Activated CD8-positive, alpha-beta memory T cell treated with anti-CD3 and anti-CD28 coated beads, Interleukin-2, amount 10 ng/mL, durations not matched to agents 7 days and 5 days (primary cell): ENCODE data around the gene FAM168A. TPM values are rescaled to one million over a fixed set of nuclear protein-coding genes. Genes with fewer than 3 reads are reported as not detected.

Experiments used
- ATAC-seq: fragments of 150-1000 bp; cut with Tn5 transposase; one replicate; pipeline ENCODE4 v1.10.0; 2021; ENCODE audit warnings: moderate library complexity
- CTCF ChIA-PET: fragments of 350-600 bp; sonication (Branson Sonifier 250); formaldehyde crosslinking; loops from one replicate; lab custom pipeline; 2021; ENCODE audit warnings: antibody characterized with exemption; lab: Charles Lee
- DNase-seq: peaks from one replicate; pipeline ENCODE4 v3.0.0-alpha.2; 2020
- H3K27ac Mint-ChIP-seq: one replicate; pipeline ENCODE4 v1.8.0; 2021; ENCODE audit warnings: mild to moderate bottlenecking, mixed read lengths
- H3K27me3 Mint-ChIP-seq: one replicate; pipeline ENCODE4 v1.8.0; 2021; ENCODE audit warnings: mixed read lengths
- H3K36me3 Mint-ChIP-seq: one replicate; pipeline ENCODE4 v1.8.0; 2021; ENCODE audit warnings: mild to moderate bottlenecking, mixed read lengths
- H3K4me1 Mint-ChIP-seq: one replicate; pipeline ENCODE4 v1.8.0; 2021; ENCODE audit warnings: mixed read lengths
- H3K4me3 Mint-ChIP-seq: one replicate; pipeline ENCODE4 v1.8.0; 2021; ENCODE audit warnings: mild to moderate bottlenecking, moderate library complexity, mixed read lengths
- H3K9me3 Mint-ChIP-seq: one replicate; pipeline ENCODE4 v1.8.0; 2022; ENCODE audit warnings: low read depth, mixed read lengths
- total RNA-seq, 2 experiments: library from RNA; stranded (reverse); gene quantifications; one replicate each; pipeline ENCODE4 v1.2.3, GENCODE V29; 2021

FAM168A gene
- total RNA-seq, 2 experiments from 2014 or later: 19.3 to 20.5 TPM

DNA sequence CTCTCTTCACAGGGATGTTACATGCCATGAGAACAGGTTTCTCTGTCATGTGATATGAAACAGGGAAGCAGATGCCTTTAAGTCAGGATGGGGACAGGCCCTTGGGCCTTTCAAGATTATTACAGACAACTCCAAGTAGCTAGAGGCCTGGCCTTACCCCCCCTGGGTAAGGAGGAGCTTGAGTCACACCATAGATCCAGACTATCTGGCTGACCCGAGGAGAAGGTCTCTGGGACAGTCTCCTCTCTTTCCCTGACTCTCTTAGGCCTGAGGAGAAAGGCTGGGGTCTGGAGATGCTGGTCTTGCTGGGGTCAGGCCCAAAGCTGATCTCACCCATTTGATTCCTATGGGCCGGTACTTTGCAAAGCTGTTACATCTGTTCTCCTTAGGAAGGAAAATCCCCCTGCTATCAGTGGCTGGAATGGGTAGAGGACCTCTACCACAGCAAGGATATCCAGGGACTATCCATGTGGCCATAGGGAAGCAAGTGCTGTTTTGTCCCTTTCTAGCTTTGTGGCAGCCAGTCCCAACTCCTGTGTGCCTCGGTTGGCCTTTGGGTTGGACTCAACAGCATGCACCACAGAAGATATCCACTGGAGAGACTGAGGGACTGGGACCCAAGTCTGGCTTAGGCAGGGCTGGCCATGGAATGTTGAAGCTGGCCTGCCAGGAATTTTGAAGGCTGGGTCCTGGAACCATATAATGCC lies 196.5 kb downstream of the FAM168A start:
- no peak overlapping the region for H3K4me3 Mint-ChIP-seq
- peaks cover 3% of the 10 kb centered on the region for H3K4me1 Mint-ChIP-seq
- DNase-seq (no peak), ATAC-seq (no peak)
- H3K9me3 Mint-ChIP-seq: no peaks in the 10 kb centered on the region
- no peaks in the 10 kb centered on the region for H3K36me3 Mint-ChIP-seq
- H3K27ac Mint-ChIP-seq: no peak overlapping the region
- CTCF ChIA-PET: interaction anchor here (0.9 to 7.9 kb wide), 6 partner anchors 8 to 261 kb away, joined by 3 to 66 read pairs (median 3); no protein-coding TSS in a partner anchor
- H3K27me3 Mint-ChIP-seq: no peaks in the 10 kb centered on the region

DNA sequence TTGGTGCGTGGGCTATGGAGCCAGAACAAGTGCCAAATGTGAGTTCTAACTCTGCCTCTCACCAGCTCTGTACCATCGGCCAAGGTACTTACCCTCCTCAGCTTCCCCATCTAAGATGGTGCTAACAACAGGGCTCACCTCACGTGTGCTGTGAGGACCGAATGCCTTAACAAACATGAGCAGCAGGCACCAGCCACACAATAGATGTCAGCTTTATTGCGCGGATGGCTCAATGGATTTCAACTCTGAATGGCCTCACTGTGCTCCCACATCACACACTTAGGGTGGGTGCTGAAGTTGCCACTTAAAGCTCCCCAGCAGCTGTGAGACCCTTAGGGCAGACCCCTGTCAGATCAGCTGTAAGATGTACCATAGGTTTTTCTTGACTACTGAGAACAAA lies 197.6 kb downstream of the FAM168A start:
- H3K27ac Mint-ChIP-seq: no peak overlapping the region
- no peak overlapping the region for H3K4me3 Mint-ChIP-seq
- H3K27me3 Mint-ChIP-seq: no peaks in the 10 kb centered on the region
- ATAC-seq (no peak), DNase-seq (no peak)
- CTCF ChIA-PET: interaction anchor here (1.5 to 7.9 kb wide), 4 partner anchors 15 to 226 kb away, joined by 3 to 66 read pairs (median 6); no protein-coding TSS in a partner anchor
- peaks cover 3% of the 10 kb centered on the region for H3K4me1 Mint-ChIP-seq
- H3K36me3 Mint-ChIP-seq: no peaks in the 10 kb centered on the region
- H3K9me3 Mint-ChIP-seq: no peaks in the 10 kb centered on the region

DNA sequence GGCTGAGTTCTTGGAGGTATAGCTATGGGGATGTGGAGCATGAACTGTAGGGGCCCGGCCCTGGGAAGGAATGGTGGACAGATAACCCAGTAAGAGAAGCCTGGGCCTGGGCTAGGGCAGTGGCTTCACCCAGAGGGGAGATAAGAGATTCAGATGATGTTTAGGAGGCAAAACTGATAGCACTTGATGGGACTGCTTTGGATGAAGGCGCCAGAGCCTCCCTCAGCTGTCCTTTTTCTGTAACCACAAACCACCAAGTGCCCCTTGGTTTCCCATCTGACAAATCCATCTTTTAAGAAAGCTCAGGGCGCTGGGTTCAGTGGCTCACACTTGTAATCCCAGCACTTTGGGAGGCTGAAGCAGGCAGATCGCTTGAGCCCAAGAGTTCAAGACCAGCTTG lies 198.3 kb downstream of the FAM168A start:
- CTCF ChIA-PET: interaction anchor here (1.0 to 7.9 kb wide), 5 partner anchors 14 to 261 kb away, joined by 3 to 66 read pairs (median 5); no protein-coding TSS in a partner anchor
- Mint-ChIP-seq H3K27me3 (no peaks in the 10 kb centered on the region), H3K9me3 (no peaks in the 10 kb centered on the region), H3K4me1 (peaks cover 3% of the 10 kb centered on the region), H3K36me3 (peaks cover 2% of the 10 kb centered on the region), H3K4me3 (no peak overlapping the region), H3K27ac (peak overlapping the region; percentile 35)
- ATAC-seq: no peak
- no peak for DNase-seq

DNA sequence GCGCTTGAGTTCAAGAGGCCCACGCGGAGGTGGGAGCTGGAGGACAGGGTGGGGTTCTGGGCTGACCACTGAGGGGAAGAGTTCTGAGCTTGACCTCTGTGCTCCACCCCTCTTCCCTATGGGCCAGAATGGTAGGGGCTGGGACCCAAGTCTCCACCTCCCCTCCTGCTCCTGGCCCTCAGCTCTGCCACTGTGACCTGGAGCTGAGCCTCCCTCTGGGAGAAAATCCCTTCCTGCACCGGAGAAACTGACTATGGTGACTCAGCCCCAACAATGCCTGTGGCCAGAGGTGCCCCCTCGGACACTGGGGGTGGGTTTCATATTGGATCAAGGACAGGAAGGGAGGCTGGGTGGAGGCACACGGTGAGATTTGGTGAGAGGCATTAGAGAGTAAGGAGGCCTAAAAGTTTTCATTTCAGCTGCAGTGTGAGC lies 198.7 kb downstream of the FAM168A start:
- Mint-ChIP-seq H3K27me3 (no peaks in the 10 kb centered on the region), H3K9me3 (no peaks in the 10 kb centered on the region), H3K4me3 (no peak overlapping the region), H3K36me3 (peaks cover 2% of the 10 kb centered on the region), H3K27ac (peak overlapping the region; percentile 35), H3K4me1 (peaks cover 3% of the 10 kb centered on the region)
- ATAC-seq (no peak), DNase-seq (no peak)
- CTCF ChIA-PET: interaction anchor here (1.0 to 7.9 kb wide), 5 partner anchors 16 to 261 kb away, joined by 3 to 66 read pairs (median 5); no protein-coding TSS in a partner anchor

DNA sequence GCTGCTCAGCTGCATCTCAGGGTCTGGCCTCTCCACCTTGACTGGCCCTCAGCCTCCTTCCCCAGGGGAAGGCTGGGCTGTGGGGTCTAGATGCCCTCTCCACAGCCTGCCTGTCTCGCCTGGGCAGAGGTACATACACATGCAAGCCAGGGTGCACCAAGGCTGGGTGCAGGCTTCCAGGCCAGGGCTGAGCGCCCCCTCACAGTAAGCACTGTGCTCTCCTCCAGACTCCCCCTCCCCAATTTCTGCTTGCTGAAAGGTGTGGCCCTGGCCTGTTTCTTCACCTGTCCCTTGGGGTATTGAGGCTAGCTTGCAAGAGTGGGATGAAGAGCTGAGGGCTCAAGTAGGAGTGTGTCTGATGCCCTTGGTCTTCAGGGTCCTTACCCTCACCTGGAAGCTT lies 199.2 kb downstream of the FAM168A start:
- no peak overlapping the region for H3K4me3 Mint-ChIP-seq
- DNase-seq (no peak), ATAC-seq (no peak)
- H3K27me3 Mint-ChIP-seq: no peaks in the 10 kb centered on the region
- peaks cover 3% of the 10 kb centered on the region for H3K4me1 Mint-ChIP-seq
- no peaks in the 10 kb centered on the region for H3K9me3 Mint-ChIP-seq
- peaks cover 2% of the 10 kb centered on the region for H3K36me3 Mint-ChIP-seq
- H3K27ac Mint-ChIP-seq: no peak overlapping the region
- CTCF ChIA-PET: interaction anchor here (1.0 to 7.9 kb wide), 5 partner anchors 16 to 262 kb away, joined by 3 to 66 read pairs (median 5); no protein-coding TSS in a partner anchor

DNA sequence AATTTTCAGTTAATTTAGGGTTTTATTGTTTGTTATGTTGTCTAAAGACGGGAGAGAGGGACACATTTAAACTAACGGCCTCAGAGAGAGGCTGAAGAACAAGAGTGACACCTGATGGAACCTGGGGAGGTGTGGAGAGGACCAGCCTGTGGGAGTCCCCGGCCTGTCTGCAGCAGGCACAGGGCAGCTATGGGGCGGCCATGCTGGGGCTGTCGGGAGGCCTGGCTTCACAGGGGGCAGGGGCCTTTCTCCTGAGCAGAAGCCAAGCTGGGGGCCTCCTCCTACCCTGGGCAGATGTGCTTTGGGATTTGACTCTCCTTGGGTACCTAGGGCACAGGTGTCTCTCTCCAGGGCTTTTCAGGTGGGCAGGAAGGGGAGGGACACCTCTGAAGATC lies 199.8 kb downstream of the FAM168A start:
- H3K4me3 Mint-ChIP-seq: no peak overlapping the region
- H3K4me1 Mint-ChIP-seq: peaks cover 3% of the 10 kb centered on the region
- no peaks in the 10 kb centered on the region for H3K9me3 Mint-ChIP-seq
- CTCF ChIA-PET: interaction anchor here (1.1 to 7.9 kb wide), 2 partner anchors 47 to 50 kb away, joined by 3 to 66 read pairs; no protein-coding TSS in a partner anchor
- no peaks in the 10 kb centered on the region for H3K27me3 Mint-ChIP-seq
- ATAC-seq: no peak
- no peak for DNase-seq
- H3K27ac Mint-ChIP-seq: no peak overlapping the region
- H3K36me3 Mint-ChIP-seq: peaks cover 5% of the 10 kb centered on the region

DNA sequence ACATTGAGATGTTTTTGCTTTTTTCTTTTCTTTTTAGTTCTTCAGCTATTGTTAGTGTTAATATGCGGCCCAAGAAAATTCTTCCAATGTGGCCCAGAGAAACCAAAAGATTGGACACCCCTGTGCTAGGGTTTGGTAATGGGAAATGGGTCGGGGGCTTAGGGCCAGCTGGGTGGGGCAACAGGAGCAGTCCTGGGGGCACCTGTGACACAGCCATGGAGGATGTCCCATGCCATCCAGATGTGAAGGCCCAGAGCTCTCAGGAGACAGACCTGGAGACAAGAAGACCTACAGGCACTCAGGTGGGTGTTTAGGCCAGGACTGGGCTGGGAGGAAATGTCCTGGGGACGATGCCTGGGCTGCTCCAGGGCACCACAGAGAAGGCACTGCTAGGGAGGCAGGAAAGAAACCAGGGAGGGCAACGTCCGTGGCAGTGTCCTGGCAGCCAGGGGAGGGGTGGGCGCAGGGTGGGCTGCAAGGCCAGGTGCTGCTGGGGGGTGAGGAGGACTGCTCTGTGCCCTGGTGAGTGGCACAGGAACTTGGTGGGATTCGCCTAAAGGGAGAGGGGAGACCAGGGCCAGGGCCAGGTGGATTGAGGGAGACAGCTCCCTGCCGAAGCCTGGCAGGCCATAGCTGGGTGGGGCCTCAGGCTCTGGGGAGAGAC lies 200.3 kb downstream of the FAM168A start:
- ATAC-seq (no peak), DNase-seq (no peak)
- Mint-ChIP-seq H3K27me3 (no peaks in the 10 kb centered on the region), H3K4me1 (peaks cover 3% of the 10 kb centered on the region), H3K27ac (no peak overlapping the region), H3K36me3 (peaks cover 5% of the 10 kb centered on the region), H3K9me3 (no peaks in the 10 kb centered on the region), H3K4me3 (no peak overlapping the region)
- CTCF ChIA-PET: interaction anchor here (1.0 to 7.9 kb wide), 4 partner anchors 13 to 49 kb away, joined by 3 to 66 read pairs (median 4); no protein-coding TSS in a partner anchor

DNA sequence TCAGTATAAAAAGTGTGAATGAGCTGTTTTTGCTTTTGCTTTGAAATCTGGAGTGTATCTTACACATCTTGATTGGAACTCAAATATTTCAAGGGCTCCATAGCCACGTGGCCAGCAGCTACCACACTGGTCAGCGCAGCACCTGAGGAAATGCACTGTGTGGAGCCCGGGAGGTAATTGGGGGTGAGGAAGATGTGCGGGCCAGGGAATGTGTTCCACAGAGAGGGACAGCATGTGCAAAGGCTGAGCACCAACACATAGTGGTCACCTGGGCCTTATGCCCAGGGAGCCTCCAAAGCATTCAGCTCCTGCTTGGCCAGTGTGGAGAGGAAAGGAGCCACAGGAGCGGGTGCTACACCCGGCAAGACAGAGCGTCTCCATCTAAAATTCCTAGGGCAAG lies 200.9 kb downstream of the FAM168A start:
- Mint-ChIP-seq H3K27me3 (no peaks in the 10 kb centered on the region), H3K36me3 (peaks cover 5% of the 10 kb centered on the region), H3K4me1 (peaks cover 3% of the 10 kb centered on the region), H3K4me3 (no peak overlapping the region), H3K9me3 (no peaks in the 10 kb centered on the region), H3K27ac (no peak overlapping the region)
- no peak for ATAC-seq
- CTCF ChIA-PET: interaction anchor here (1.0 to 7.9 kb wide), 6 partner anchors 12 to 49 kb away, joined by 3 to 66 read pairs (median 3); no protein-coding TSS in a partner anchor
- no peak for DNase-seq

DNA sequence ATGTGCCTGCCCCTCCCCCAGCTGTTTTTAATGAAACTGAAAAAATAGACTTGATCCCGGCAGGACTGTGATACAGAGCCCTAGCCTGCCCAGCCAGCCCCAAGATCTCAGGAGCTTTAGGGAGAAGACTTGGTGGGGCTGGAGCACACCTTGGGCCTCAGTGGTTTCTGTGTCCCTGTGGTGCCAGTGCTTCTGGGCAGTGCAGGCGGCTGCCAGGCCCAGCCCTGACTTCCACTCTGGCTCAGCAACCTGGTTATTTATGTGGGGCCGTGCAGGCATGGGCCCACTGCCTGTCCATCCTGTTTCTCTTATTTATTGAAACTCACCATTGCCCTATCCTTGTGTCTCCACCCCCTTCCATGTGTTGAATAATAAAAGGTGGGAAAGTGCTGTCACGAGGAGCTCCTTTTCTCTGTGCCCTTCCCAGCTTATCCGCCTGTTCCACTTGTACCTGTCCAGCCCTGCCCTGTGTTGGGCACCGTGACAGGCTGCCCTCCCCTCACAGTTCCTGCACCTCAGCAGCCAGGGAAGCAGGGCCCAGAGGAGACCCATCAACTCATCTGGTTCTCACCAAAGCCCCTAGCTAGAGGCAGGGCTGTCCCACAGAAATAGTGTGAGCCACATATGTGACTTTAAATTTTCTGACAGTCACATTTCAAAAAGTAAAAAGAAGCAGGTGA lies 201.5 kb downstream of the FAM168A start:
- Mint-ChIP-seq H3K4me1 (peaks cover 3% of the 10 kb centered on the region), H3K36me3 (peaks cover 5% of the 10 kb centered on the region), H3K9me3 (no peaks in the 10 kb centered on the region), H3K4me3 (no peak overlapping the region), H3K27ac (no peak overlapping the region), H3K27me3 (no peaks in the 10 kb centered on the region)
- CTCF ChIA-PET: interaction anchor here (1.0 to 7.9 kb wide), 5 partner anchors 11 to 45 kb away, joined by 3 to 66 read pairs (median 3); no protein-coding TSS in a partner anchor
- DNase-seq: no peak
- no peak for ATAC-seq

DNA sequence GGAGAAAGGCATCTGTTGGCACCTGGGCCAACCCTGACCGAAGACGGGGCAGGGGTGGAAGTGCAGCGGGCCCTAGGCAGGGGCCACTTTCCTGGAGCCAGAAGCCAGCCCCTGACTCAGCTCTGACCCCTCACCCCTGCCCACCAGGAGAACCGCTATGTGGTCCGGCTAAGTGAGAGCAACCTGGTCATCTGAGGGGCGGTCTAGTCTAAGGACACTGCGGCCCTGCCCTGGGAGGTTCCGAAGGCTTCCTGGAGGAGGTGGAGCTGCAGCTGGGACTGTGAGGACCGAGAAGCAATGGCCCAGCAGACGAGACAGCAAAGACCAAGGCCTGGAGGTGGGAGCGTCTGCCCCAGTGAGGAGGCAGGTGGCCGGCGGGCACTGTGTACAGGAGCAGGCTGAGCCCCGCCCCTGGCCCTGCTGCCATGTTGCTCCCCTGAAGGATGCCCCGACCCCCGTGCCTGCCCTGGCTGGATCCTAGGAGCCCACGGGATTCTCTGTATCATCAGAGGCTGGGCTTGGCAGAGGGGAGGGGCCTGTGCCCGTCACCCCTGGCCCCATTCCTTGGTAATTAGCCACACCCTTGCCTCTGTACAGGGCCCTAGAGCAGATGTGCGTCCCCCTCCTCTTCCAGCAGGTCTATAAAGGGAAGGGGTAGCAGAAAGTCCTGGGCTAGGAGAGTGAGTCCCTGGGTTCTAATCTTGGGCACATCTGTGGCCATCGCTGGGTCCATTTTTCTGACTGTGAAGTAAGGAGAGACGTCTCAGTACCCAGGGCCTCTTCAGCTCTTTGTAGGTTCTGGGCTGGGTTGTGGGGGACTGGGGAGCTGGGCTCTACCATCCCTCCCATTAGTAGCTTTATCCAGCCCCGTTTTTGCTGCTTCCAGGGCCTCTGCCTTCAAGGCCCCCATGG lies 202.4 kb downstream of the FAM168A start:
- no peak for DNase-seq
- CTCF ChIA-PET: interaction anchor here (1.1 to 7.9 kb wide), 3 partner anchors 14 to 44 kb away, joined by 3 to 66 read pairs (median 3); no protein-coding TSS in a partner anchor
- no peaks in the 10 kb centered on the region for H3K27me3 Mint-ChIP-seq
- peaks cover 5% of the 10 kb centered on the region for H3K36me3 Mint-ChIP-seq
- no peak for ATAC-seq
- no peak overlapping the region for H3K4me3 Mint-ChIP-seq
- H3K9me3 Mint-ChIP-seq: no peaks in the 10 kb centered on the region
- H3K4me1 Mint-ChIP-seq: peaks cover 3% of the 10 kb centered on the region
- H3K27ac Mint-ChIP-seq: no peak overlapping the region

DNA sequence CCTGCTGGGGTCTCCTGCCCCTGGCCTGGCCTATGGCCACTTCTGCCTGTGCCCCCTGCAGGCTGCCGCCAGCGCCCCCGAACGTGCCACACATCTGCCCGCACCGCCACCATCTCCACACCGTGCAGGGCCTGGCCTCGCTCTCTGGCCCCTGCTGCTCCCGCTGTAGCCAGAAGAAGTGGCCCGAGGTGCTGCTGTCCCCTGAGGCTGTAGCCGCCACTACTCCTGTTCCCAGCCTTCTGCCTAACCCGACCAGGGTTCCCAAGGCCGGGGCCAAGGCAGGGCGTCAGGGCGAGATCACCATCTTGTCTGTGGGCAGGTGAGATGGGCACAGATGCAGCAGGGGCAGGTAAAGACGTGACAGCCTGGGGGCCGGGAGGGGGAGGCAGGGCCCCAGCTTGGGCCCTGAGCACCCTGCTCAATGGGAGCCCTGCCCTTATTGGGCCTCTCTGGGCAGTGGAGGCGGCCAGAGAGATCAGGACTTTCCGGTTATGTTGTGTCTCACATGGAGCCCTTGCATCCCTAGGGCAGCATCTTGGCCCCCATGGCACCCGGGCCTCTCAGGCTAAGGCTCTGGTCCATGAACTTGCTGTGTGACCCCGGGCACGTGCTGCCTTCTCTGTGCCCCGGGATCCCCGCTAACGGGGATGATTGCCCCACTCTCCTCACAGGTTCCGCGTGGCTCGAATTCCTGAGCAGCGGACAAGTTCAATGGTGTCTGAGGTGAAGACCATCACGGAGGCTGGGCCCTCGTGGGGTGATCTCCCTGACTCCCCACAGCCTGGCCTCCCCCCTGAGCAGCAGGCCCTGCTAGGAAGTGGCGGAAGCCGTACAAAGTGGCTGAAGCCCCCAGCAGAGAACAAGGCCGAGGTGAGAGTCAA lies 203.3 kb downstream of the FAM168A start:
- H3K4me3 Mint-ChIP-seq: no peak overlapping the region
- ATAC-seq (no peak), DNase-seq (no peak)
- peaks cover 3% of the 10 kb centered on the region for H3K4me1 Mint-ChIP-seq
- H3K27me3 Mint-ChIP-seq: no peaks in the 10 kb centered on the region
- H3K27ac Mint-ChIP-seq: no peak overlapping the region
- CTCF ChIA-PET: interaction anchor here (1.2 to 7.9 kb wide), 5 partner anchors 13 to 87 kb away, joined by 4 to 130 read pairs (median 12); partner anchors contain the start of gene ARHGEF17
- no peaks in the 10 kb centered on the region for H3K9me3 Mint-ChIP-seq
- peaks cover 5% of the 10 kb centered on the region for H3K36me3 Mint-ChIP-seq
